HuH-7.5 (cell line): ENCODE measurements around the gene EIF4A3.

Experiments
- DNase-seq: peaks from one replicate; pipeline ENCODE4 v3.0.0; 2011; ENCODE audit warnings: low spot score

Gene EIF4A3

DNA sequence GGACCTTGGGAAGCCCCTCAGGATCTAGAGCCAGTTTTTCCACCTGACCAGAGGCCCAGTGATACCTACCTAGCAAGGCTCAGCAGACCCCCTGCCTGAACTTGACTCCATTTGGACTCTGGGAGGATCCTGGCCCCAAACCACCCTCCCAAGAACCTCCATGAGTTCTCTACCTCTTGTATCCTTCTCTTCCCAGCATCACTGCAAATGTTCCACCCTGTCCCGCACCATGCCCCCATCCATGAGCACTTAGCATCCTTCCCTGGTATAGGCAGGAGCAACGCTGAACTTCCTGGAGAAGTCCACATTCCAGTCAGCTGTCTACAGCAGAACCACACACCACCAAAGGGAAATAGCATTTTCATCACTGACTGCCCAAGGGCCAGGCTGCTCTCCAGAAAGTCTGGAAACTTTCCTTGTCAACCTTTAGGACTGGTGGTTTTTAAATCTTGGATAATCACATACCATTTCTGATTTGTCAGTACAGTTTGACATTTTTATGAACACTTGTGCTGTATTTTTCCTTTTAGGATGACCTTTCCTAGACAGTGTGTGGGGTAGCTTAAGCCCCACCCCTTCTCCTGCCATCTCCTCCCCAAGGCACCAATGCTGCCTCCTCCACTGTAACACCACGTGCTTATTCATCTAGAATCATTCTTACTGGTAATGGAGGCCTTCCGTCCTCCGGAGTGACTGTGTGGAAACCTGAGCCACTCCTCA is 13.9 kb downstream of the EIF4A3 start:
- DNase-seq = no peak

DNA sequence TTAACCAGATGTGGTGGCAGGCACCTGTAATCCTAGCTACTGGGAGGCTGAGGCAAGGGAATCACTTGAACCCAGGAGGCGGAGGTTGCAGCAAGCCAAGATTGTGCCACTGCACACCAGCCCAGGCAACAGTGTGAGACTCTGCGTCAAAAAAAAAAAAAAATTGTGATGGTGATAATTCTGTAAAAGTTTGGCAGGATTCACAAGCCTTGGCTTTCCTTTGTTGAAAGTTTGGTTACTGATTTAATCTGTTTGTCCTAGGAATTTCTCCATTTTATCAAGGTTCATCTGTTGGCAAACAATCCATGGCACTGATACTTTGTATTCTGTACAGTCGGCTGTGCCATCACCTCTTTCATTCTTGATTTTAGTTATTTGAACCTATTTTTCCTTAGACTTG is 15.9 kb downstream of the EIF4A3 start:
- DNase-seq = no peak

DNA sequence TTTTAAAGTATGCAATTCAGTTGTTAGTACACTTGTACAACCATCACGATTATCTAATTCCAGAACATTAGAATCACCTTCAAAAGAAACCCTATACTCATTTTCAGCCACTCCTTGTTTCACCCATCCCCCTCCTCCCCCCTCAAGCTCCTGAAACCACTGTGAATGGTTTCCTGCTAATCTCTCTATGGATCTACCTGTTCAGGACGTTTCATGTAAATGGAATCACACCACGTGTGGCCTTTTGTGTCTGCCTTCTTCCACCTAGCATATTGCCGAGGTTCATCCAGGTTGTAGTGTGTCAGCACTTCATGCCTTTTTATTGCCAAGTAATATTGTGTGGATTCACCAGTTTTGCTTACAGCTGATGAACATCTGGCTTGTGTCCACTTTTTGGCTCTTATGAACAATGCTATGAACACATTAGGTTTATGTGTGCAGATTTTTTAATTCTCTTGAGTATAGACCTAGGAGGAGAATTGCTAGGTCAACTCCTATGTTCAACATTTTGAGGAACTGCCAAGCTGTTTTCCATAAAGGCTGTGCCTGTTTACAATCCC is 17.8 kb downstream of the EIF4A3 start:
- no peak for DNase-seq

DNA sequence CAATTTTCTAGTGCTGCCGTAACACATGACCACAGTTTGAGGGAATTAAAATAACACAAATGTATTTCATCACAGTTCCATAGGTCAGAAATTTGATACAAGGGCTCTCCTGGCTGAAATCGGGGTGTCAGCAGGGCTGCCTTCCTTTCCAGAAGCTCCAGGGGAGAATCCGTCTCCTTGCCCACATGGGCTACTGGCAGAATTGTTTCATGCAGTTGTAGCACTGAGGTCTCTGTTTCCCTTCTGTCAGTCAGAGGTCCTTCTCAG is 20.5 kb downstream of the EIF4A3 start:
- DNase-seq = no peak

DNA sequence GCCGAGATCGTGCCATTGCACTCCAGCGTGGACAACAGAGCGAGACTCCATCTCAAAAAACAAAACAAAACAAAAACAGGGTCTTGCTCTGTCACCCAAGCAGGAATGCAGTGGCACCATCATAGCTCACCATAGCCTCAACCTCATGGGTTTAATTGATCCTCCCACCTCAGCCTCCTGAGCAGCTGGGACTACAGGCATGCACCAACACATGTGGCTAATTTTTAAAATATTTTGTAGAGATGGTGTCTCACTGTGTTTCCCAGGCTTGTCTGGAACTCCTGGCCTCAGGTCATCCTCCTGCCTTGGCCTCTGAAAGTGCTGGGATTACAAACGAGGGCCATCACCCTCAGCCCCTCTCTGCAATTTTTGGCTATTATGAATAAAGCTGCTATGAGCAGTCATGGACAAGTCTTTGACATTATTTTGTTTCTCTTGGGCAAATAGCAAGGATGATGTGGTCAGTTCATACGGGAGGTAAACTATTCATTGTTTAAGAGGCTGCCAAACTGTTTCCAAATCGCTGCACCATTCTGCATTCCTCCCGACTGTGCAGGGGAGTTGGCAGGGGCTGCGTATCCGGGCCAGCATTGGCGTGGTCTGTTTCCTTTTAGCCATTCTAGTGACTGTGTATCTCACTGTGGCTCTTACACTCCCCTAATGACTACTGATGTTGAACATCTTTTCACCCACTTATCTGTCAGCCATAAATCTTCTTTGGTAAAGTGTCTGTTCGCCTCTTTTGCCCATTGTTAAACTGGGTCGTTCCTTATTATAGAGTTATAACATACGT is 21.1 kb downstream of the EIF4A3 start:
- DNase-seq = no peak

DNA sequence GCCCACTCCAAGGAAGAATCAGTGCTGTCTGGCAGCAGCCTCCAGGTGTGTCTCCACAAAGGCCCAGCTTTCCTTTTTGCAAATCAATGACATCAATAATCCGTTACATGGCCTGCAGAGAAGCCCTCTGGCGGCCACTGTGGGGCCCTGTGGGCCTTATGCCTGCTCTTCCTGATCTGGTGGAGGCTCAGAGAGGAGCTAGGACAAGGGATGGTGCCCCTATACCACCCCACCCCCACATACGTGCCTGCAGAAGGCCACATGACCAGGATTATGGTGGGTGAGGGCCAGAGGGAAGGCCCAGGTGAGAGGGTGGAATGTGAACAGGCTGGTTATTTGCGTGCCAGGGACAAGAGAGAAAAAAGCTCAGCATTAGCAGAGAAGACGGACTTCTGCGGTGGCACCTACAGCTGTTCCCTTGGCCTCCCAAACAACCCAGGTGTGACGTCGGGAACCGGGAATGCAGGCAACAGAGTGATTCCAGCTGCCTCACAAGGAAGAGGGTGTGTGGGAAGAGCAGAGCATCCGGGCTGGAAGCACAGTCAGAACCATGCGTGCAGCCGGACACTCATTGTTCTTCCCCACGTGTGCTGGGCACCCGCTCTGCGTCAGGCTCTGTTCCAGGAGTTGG is 22.5 kb downstream of the EIF4A3 start:
- peak; percentile 72 for DNase-seq

DNA sequence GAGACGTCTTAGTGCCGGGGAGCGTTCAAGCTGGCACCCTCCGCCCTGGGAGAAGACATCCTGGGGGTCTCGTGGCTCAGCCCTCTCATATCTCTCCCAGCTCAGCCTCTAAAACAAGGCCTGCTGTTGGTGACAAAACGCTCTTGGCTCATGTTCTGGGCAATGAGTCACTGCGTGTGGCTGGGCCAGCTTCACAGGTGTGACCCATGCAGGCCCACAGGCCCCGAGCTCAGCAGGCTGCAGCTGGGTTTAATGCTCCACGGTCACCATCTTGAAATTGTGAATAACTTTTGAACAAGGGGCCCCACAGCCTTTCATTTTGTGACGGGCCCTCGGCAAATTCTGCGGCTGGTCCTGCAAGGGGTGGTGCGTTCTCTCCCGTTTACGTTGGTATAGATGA is 23.1 kb downstream of the EIF4A3 start:
- DNase-seq = no peak

DNA sequence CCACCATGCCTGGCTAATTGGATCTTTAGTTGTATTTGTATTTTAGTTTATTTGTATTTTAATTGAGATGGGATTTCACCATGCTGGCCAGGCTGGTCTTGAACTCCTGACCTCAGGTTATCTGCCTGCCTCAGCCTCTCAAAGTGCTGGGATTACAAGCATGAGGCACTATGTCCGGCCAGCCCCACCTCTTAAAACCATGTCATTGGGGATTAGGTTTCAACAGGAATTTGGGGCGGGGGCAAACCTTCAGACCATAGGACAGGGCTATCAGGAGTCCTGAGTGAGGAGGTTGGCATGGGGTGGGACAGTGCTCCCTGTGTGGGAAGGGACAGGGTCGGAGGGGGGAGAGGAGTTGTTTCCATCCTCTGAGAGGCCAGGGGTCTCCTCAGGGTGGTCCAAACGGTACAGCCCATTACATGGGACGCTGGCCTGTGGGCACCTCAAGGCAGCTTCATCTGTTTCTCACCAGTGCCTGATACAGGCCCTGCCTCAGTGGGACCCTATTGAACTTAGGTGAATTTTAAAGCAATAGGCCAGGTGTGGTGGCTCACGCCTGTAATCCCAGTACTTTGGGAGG is 23.9 kb downstream of the EIF4A3 start:
- no peak for DNase-seq

DNA sequence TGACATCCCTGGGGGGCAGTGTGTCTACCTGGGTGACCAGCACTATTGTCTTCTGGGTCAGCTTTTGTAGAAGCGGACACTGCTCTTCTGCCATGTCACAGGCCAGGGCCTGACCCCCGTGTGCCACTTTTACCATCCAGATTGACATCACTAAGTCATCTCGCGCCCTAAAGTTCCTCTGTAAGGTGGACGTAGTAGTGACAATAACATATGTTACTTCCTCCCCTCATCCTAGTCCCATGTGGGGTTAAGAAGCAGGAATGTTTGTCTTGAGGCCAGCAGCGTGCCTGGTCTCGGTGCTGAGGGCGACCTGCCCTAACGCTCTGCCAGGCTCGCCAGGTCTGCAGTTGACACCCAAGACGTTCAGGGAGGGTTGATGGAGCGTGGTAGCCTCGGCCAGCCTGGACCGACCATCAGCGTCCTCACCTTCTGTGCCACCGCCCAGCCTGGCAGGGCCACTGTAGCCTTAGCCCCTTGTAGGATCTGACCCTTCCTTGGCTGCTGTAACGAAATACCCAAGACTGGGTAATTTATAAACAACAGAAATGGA is 24.8 kb downstream of the EIF4A3 start:
- DNase-seq = no peak

DNA sequence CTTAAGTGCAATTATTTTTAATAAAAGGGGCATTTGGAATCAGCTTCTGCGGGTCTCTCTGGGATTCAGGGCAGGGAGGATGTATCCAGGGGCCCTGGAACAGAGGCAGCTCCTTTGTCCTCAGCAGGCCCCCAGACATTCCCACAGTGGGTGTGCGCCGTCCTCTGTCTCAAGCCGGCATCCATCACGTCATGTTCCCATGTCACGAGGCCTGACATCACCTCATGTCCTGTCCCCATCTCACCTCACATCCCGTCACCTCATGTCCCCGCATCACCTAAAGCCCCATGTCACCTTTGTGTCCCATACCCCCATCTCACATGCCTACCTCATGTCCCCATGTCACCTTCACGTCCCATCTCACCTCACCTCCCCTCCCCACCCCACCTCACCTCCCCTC is 27.1 kb downstream of the EIF4A3 start:
- no peak for DNase-seq

DNA sequence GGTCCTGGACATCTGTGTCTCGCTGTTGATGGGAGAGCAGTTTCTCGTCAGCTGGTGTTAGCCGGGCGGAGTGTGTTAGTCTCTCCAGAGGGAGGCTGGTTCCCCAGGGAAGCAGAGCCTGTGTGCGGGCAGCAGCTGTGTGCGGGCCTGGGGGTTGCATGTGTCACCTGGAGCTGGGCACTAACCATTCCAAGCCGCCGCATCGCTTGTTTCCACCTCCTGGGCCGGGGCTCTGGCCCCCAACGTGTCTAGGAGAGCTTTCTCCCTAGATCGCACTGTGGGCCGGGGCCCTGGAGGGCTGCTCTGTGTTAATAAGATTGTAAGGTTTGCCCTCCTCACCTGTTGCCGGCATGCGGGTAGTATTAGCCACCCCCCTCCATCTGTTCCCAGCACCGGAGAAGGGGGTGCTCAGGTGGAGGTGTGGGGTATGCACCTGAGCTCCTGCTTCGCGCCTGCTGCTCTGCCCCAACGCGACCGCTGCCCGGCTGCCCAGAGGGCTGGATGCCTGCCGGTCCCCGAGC is 27.6 kb downstream of the EIF4A3 start:
- no peak for DNase-seq

DNA sequence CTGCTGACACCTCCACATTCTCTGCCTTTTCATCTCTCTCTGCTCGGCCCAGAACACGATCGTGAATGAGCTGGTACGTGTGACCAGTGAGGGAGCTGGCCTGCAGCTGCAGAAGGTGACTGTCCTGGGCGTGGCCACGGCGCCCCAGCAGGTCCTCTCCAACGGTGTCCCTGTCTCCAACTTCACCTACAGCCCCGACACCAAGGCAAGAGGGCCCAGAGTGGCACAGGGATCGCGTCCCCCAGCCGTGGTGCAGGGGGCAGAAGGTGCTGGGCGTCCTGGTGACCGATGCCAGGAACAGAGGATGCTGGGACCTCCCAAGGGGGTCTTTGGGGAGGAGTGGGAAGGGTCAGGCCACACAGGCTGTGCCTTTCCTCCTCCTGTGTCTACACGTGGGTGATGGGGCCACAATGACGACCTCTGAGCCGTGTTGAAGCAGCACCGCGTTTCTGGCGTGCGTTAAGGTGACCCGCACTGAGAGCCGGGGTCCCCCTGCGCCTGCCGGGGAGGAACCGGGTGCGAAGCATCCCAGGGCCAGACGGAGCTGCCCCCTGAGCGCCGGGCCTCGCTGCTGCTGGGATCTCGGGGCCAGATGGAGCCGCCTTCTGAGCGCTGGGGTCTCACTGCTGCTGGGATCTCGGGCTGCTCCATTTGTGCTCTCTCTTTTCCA is 28.2 kb downstream of the EIF4A3 start:
- no peak for DNase-seq

DNA sequence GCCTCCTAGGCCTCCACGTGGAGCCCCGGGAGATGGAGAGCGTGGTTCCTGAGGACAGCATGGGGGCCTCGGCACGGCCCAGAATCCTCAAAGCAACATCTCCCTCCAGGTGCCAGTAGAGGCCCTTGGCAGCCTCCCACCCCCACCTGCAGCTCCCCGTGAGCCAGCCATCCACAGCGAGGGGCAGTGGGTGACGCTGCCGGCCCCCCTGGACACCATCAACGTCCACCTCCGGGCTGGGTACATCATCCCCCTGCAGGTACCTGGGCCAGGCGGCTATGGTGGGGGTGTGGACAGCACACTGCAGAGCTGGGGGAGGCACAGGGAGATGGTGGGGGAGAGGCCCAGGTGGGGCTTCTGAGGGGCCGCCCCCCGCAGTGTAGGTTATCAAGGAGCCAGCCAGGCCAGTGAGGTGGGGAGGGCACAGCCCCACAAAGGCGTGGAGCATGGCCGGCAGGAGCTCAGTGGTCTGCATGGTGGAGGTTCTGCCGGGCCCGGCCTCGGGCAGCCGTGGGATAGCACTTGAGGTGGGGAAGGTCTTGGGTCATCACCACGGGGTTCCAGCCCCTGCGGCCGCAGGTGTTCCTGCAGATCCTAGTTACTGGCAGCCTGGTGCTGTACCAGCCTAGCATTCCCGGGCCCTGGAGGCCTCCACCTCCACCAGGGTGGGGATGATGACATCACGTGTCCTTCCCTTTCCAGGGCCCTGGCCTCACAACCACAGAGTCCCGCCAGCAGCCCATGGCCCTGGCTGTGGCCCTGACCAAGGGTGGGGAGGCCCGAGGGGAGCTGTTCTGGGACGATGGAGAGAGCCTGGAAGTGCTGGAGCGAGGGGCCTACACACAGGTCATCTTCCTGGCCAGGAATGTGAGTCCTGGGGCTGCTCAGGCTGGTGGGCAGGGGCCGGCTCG is 29.2 kb downstream of the EIF4A3 start:
- DNase-seq = no peak

DNA sequence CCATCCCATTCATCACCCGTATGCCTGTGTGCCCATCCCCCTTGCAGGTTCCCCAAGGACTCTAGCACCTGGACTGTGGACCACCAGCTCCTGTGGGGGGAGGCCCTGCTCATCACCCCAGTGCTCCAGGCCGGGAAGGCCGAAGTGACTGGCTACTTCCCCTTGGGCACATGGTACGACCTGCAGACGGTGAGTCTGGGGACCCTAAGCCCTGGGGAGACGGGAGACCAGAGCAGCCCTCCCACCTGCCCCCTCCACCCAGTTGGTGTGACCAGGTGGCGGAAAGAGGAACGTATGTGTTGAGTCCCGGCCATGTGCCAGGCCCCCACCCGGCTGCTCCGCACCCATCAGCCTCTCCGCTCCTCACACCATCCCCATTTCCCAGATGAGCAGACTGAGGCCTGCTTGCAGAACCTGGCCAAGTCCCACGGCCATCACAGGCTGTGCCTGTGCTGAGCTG is 30.0 kb downstream of the EIF4A3 start:
- no peak for DNase-seq

DNA sequence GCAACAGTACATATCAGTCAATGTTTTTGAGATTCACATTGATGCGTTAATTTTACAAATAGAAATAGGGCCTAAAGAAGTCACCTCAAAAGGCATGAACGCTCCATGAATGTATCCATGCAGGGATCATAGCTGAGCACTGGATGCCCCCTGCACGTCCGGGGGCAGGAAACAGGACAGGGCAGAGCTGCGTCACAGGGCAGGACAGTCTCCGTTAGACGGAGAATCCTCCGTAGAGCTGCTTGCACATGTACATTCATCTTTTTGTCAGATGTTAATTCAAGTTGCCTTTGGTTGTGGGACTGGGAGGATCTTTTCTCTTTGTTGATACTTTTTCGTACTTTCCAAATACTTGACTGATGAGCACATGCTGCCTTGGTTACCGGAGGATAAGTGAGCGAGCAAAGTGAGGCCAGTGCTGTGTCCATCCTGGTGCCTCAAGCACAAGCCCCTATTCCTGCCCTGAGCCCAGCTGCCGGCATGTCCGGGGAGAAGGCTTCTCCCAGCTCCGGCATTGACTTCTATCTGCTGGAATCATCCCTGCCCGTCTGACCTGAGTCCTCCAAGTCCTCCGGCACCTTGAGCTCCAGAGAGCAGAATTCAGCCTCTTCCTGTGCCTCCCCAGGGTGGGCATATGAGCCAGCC is 30.5 kb downstream of the EIF4A3 start:
- no peak for DNase-seq

DNA sequence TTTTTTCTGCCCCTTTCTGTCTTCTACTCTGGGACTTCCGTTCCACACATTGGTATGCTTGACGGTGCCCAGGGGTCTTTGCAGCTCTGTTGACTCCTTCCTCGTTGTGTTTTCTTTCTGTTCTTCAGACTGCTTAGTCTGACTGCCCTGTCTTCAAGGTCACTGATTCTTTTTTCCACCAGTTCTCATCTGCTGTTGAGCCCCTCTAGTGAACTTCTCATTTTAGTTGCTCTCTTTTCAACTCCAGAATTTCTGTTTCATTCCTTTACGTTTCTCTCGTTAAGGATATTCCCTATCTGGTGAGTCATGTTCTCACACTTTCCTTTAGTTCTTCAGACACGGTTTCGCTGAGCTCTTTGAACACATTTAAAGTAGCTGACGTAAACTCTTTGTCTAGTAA is 31.8 kb downstream of the EIF4A3 start:
- no peak for DNase-seq

DNA sequence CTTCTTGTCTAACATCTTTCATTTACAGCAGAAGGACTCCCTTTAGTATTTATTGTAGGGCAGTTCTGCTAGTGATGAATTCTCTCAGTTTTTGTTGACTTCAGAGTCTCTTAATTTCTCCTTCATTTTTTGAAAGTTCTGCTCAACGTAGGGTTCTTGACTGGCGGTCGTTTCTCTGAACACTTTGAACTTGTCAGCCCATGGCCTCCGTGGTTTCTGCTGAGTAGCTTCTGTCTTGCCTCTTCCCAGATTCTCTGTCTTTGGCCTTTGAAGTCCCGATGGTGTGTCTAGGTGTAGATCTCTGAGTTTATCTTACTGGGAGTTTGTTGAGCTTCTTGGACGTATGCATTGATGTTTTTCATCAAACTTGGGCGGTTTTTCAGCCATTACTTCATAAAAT is 32.2 kb downstream of the EIF4A3 start:
- no peak for DNase-seq

DNA sequence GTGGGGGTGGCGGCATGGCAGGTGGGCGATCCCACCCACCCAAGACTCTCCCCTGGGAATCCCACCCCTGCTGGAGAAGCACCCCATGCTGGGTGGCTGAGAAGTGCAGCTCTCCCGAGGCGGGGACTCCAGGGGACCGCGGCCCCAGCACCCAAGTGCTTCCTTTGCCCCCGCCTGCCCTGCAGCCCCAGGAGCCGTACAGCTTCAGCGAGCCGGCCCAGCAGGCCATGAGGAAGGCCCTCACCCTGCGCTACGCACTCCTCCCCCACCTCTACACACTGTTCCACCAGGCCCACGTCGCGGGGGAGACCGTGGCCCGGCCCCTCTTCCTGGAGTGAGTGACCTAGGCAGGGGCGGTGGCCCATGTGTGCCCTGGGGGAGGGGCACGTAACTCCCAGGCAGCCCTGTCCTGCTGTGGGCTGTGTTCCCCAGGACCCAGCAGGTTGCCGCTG is 33.9 kb downstream of the EIF4A3 start:
- no peak for DNase-seq

DNA sequence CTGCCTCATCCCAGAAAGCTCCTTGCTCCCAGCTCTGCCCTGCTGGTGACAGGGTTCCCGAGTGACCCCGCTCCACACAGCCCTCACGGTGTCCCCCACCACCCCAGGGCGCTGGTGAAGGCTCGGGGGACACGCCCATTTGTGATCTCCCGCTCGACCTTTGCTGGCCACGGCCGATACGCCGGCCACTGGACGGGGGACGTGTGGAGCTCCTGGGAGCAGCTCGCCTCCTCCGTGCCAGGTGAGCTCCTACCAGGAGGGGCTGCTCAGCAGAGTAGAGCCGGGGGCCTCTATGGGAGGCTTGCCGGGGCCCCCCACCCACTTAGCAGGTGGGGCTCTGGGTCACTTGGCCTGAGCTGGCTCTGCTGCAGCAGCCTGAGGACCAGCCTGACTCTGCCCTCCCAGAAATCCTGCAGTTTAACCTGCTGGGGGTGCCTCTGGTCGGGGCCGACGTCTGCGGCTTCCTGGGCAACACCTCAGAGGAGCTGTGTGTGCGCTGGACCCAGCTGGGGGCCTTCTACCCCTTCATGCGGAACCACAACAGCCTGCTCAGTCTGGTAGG is 34.4 kb downstream of the EIF4A3 start:
- DNase-seq = no peak
